Retina (tissue), 1 donor: ENCODE results near the gene AMOT.

ENCODE experiments used
- DNase-seq: peaks from one replicate; pipeline ENCODE4 v3.0.0-alpha.2; 2016

Gene AMOT

DNA sequence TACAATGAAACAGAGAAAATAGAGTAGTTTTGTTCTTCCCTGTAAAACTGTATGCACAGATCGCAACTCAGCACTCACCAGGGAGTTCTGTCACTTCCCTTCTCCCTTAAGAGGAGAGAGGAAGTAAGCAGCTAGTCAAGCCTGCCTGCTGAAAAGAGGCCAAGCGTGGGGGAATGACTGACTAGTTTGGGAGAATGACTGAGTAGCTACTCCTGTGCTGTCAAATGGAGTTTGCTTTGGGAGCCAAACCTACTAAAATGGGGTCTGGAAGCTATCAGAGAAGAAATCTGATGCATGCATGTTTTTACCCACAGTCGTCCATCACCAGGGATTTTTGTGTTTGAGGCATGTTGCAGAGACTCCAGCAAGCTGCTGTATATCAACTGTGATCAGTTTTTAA is 106.3 kb downstream of the AMOT start:
- DNase-seq = no peak

GRCh38 chrX:112731793-112732192 is 108.8 kb downstream of the AMOT start:
- no peak for DNase-seq
